Mesothelial cell of epicardium (in vitro differentiated cells): Measurements from ENCODE around the gene PPIF. TPM values are rescaled to one million over a fixed set of nuclear protein-coding genes. Genes with fewer than 3 reads are reported as not detected.
A peak's percentile ranks its signal among the peaks of the same experiment; 100 is the strongest.

Source experiments
- DNase-seq, 2 experiments: peaks; one replicate each; pipeline ENCODE4 v3.0.0; 2021; ENCODE audit warnings: low spot score in 2 of 2; ENCODE audit not compliant: unreplicated experiment in 2 of 2
- H3K27ac Mint-ChIP-seq: 2 replicates; pipeline ENCODE4 v1.8.0; 2021; ENCODE audit warnings: mixed read lengths
- H3K27me3 Mint-ChIP-seq: 2 replicates; pipeline ENCODE4 v1.8.0; 2021; ENCODE audit warnings: low read depth, mixed read lengths
- H3K36me3 Mint-ChIP-seq: 2 replicates; pipeline ENCODE4 v1.8.0; 2021; ENCODE audit warnings: mixed read lengths
- H3K4me1 Mint-ChIP-seq: 2 replicates; pipeline ENCODE4 v1.8.0; 2021; ENCODE audit warnings: mixed read lengths
- H3K4me3 Mint-ChIP-seq: 2 replicates; pipeline ENCODE4 v1.8.0; 2021; ENCODE audit warnings: mild to moderate bottlenecking, moderate library complexity, mixed read lengths
- H3K9me3 Mint-ChIP-seq: 2 replicates; pipeline ENCODE4 v1.8.0; 2021; ENCODE audit warnings: mixed read lengths
- CTCF ChIP-seq: fragments of 200-600 bp; sonication (generic); IDR thresholded peaks from one replicate; pipeline ENCODE4 v1.5.0; 2021; ENCODE audit warnings: antibody characterized with exemption; ENCODE audit not compliant: unreplicated experiment
- total RNA-seq: library from RNA; stranded (reverse); gene quantifications from 3 replicates; pipeline ENCODE4 v1.2.1, GENCODE V29; 2021

The PPIF gene
- total RNA-seq, 1 donor from 2014 or later, result 35.1 TPM

- Mint-ChIP-seq H3K27ac (no peak overlapping the region), H3K9me3 (no peaks in the 10 kb centered on the region), H3K36me3 (peaks cover 25% of the 10 kb centered on the region), H3K4me3 (no peak overlapping the region), H3K4me1 (no peaks in the 10 kb centered on the region), H3K27me3 (no peaks in the 10 kb centered on the region)
- no peak for TF ChIP-seq CTCF
- DNase-seq, result no peak
Measured at GRCh38 chr10:79308016-79308415, 39.3 kb upstream of the PPIF start.

- Mint-ChIP-seq H3K4me1 (no peaks in the 10 kb centered on the region), H3K27me3 (no peaks in the 10 kb centered on the region), H3K36me3 (peaks cover 33% of the 10 kb centered on the region), H3K9me3 (no peaks in the 10 kb centered on the region), H3K27ac (peak overlapping the region; percentile 34), H3K4me3 (no peak overlapping the region)
- TF ChIP-seq CTCF, result no peak
- DNase-seq, result no peak
Measured at GRCh38 chr10:79308969-79309665, 38.2 kb upstream of the PPIF start.

- H3K27ac Mint-ChIP-seq, result no peak overlapping the region
- no peak for TF ChIP-seq CTCF
- H3K4me3 Mint-ChIP-seq, result no peak overlapping the region
- no peak for DNase-seq
- no peaks in the 10 kb centered on the region for H3K9me3 Mint-ChIP-seq
- H3K27me3 Mint-ChIP-seq, result no peaks in the 10 kb centered on the region
- no peaks in the 10 kb centered on the region for H3K4me1 Mint-ChIP-seq
- peaks cover 32% of the 10 kb centered on the region for H3K36me3 Mint-ChIP-seq
Measured at GRCh38 chr10:79310200-79310865, 36.9 kb upstream of the PPIF start.

- H3K4me3 Mint-ChIP-seq, result no peak overlapping the region
- H3K27ac Mint-ChIP-seq, result no peak overlapping the region
- H3K27me3 Mint-ChIP-seq, result no peaks in the 10 kb centered on the region
- no peak for TF ChIP-seq CTCF
- H3K9me3 Mint-ChIP-seq, result no peaks in the 10 kb centered on the region
- peaks cover 35% of the 10 kb centered on the region for H3K36me3 Mint-ChIP-seq
- H3K4me1 Mint-ChIP-seq, result no peaks in the 10 kb centered on the region
- no peak for DNase-seq
Measured at GRCh38 chr10:79310911-79311573, 36.2 kb upstream of the PPIF start.

GRCh38 chr10:79311581-79312407 lies 35.5 kb upstream of the PPIF start:
- Mint-ChIP-seq H3K27ac (peak overlapping the region; percentile 25), H3K4me1 (peaks cover under 1% of the 10 kb centered on the region), H3K9me3 (no peaks in the 10 kb centered on the region), H3K27me3 (no peaks in the 10 kb centered on the region), H3K4me3 (no peak overlapping the region), H3K36me3 (peaks cover 35% of the 10 kb centered on the region)
- TF ChIP-seq CTCF, result no peak
- no peak for DNase-seq
